HG02588 (cell line): ENCODE measurements around the gene SF3B2.
"Not testable (repeated sequence)": the region's sequence is repeated elsewhere in the genome, so short reads cannot be mapped to it uniquely, and the experiment has no call there.

Experiments
- ATAC-seq: cut with Tn5 transposase; IDR thresholded peaks from one replicate; pipeline ENCODE4 v1.9.1; 2021; ENCODE audit warnings: mild to moderate bottlenecking, moderate library complexity; ENCODE audit not compliant: unreplicated experiment

The SF3B2 gene

GRCh38 chr11:66051766-66052663, at the start of gene SF3B2:
SF3B2 (plus strand) TSS chr11:66052364; CDS start chr11:66052385, 21 bp downstream.
- ATAC-seq = peak; percentile 92

GRCh38 chr11:66002648-66003225, 49.4 kb upstream of the SF3B2 start:
- ATAC-seq = peak; percentile 47

- no peak for ATAC-seq
Observed at GRCh38 chr11:66003291-66003690, 48.9 kb upstream of the SF3B2 start.

- no peak for ATAC-seq
Observed at GRCh38 chr11:66004186-66004585, 48.0 kb upstream of the SF3B2 start.

- no peak for ATAC-seq
Observed at GRCh38 chr11:66006134-66006890, 45.9 kb upstream of the SF3B2 start.

- no peak for ATAC-seq
Observed at GRCh38 chr11:66006891-66007176, 45.3 kb upstream of the SF3B2 start.

DNA sequence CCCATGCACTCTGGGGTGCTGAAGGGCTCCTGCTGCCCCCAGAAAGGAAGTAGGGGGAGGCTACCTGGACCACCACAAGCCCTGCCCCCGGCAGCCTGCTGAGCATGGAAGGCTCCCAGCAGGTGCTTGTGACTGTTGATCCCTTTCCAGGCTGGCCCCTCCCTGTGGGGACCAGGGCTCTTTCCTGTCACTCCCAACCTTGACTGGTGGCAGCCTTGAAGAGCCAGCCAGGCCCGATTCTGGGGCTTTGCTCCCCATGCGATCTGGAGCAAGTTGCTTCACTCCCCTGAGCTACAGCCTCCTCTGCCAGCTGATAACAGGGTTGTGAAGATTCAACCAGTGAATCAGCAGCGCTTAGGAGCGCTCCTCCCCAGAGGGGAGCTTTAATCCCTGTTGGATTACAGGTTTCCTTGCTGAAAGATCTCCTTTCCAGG, 44.9 kb upstream of the SF3B2 start:
- no peak for ATAC-seq

- ATAC-seq = no peak
Observed at GRCh38 chr11:66008095-66008467, 44.1 kb upstream of the SF3B2 start.

DNA sequence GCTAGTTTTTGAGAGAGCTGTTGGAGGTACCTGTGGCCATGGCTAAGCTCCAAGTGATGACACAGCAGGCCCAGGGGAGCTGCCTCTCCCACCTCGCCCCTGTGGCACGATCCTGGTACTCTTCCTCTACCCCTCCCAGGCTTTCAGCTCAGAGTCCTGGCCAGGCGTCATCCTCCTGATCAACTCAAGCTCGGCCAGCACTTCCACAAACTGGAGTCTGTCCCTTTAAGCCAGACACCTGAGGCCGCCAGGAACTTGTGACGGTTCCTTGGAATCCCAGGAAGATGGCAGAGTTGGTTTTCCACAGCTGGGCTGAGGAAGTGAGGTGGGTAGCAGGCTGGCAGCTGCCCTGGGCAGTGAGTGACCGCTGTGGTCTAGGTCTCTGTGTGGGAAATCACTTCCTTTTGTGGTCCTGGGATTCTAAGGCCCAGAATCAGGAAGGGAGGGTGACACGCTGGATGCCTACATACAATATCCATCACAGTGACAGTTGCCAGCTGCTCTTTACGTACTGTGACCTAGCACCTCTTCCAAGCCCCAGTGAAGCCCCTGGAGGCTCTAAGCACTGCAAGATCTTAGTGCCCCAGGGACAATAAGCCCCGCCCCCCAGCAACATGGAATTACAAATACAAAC, 43.6 kb upstream of the SF3B2 start:
- no peak for ATAC-seq

- not testable (repeated sequence) for ATAC-seq
Observed at GRCh38 chr11:66010036-66010435, 42.1 kb upstream of the SF3B2 start.

DNA sequence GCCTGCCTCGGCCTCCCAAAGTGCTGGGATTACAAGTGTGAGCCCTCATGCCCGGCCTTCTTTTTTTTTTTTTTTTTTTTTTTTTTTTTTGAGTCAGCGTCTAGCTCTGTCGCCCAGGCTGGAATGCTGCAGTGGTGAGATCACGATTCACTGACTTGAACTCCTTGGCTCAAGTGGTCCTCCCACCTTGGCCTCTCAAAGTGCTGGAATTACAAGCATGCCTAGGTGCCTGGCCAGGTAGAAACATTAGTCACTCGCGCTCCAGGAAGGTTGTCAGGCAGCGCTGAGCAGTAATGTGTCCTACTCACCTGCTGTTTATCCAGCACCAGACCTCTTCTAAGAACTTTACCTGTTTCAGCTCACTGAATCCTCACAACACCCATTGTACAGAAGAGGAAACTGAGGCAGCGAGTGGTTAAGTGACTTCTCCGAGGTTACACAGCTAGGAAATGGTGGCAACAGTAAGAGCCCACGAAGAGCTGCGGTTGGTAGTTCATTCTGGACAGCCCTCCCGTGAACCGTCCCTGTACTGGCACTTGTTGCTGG, 40.9 kb upstream of the SF3B2 start:
- no peak for ATAC-seq

GRCh38 chr11:66011785-66012303, 40.3 kb upstream of the SF3B2 start, which contains the start of gene CST6:
CST6 (plus strand) TSS chr11:66012008; CDS start chr11:66012045, 37 bp downstream.
- no peak for ATAC-seq

DNA sequence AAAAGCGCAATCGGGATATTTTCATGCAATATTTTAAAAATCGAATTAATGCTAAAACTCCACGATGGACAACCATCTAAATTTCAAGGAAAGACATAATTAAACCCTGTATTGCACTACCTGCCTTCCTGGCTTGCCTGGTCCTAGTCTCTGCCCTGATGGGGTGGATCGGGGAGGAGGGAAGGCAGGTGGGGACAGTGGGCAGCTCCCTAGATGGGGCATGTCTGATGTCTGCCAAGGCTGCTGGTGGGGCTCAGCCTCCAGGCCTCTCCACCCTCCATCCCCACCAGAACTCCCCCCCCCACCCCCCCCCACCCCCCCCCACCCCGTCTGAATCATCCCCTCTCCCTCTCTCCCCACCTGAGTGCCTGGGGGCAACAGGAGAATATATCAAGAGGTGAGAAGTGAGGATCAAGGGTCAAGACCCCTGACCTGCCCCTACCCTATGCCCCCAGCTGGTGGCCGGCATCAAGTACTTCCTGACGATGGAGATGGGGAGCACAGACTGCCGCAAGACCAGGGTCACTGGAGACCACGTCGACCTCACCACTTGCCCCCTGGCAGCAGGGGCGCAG, 39.7 kb upstream of the SF3B2 start:
- ATAC-seq = no peak

- no peak for ATAC-seq
Observed at GRCh38 chr11:66012946-66013761, 39.0 kb upstream of the SF3B2 start.

DNA sequence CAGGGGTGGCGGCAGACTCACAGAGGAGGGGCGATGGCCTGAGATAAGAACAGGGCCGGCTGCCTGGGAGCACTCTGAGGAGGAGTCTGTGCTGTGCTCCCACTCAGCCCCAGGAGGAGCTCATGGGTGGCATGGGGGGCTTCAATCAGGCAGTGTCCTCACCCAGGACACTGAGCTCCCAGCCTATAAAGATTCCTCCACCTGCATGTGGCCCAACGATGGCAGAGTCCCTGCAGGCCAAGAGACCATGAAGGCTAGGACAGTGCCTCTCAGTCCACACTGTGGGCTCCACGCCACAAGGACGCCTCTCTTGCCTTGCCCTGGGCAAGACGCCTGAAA, 38.4 kb upstream of the SF3B2 start:
- no peak for ATAC-seq

GRCh38 chr11:66014804-66015453, 37.2 kb upstream of the SF3B2 start:
- ATAC-seq = no peak

DNA sequence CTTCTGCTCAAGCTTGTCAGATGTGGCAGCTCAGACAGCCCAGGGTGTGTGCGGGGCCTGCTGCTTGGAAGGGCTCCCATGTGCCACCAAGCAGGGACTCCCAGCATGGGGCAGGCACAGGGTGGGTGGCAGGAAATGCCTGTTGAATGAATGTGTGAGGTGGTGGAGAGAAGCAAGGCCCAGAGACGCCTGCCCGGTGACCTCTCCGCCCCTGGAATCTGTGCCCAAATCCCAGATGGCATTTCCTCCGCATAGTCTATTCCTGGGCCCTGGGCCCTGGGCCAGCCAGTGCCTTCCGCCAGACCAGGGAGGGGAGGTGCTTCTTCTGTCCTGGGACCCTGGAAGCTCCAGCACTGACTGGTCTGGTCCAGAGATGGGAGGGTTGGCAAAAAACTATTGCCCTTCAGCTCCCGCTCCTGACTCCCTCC, 36.7 kb upstream of the SF3B2 start:
- no peak for ATAC-seq

DNA sequence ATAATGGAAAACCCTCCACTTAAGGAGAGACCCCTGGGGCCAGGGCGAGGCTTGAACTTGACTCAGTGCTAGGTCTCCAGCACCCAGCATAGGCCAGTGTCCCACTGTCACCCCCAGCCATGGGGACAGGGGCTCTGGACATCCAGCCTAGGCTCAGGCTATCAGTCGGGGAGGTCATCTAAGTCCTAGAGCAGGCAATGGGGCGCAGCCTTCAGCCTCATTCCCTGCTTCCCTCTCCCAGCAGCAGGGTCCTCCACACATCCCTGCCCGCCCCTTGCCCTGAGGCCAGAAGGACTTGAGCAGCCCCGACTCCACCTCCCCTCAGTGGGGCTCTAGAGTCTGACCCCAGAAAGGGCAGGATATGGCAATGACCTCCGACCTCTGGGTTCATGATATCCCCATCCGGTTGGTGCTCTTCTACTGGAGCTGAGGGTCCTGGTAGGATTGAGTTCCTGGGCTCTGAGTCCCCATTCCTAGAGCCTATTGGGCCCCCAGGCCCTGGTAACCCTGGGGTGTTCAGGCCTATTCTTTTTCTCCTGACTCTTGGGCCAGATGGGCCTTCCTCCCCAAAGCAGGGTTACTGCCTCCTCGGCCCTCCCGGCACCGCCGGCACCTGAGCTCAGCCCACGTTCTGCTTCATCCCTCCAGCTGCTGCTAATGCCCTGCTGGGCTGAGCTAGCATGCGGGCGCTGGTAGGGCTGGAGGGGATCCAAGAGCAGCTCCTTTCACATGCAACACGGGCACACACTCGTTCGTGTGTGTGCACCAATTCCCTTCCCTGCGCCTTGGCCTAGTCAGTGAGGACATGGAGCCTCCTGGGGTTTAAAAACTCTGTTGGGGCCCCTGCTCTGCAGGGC, 36.0 kb upstream of the SF3B2 start:
- no peak for ATAC-seq
